Gastrocnemius medialis (tissue), 4 donors: ENCODE measurements around the gene ERC1.

Experiments
- CTCF ChIP-seq, 5 experiments: fragments of 450-650 bp in 3 of 5; fragments of 200-600 bp in 2 of 5; sonication (generic) in 2 of 5; IDR thresholded peaks in 4 of 5; conservative IDR thresholded peaks in 1 of 5; 1 replicate in 4 of 5; 2 replicates in 1 of 5; pipeline ENCODE4 v1.5.1; 2016 to 2019; ENCODE audit warnings: antibody characterized with exemption in 5 of 5, mild to moderate bottlenecking in 3 of 5, moderate library complexity in 3 of 5
- POLR2A ChIP-seq, 2 donors: fragments of 450-650 bp; IDR thresholded peaks; one replicate each; pipeline ENCODE4 v1.6.1; 2017; ENCODE audit warnings: antibody characterized with exemption in 2 of 2, mild to moderate bottlenecking in 2 of 2, moderate library complexity in 2 of 2

GRCh38 chr12:1080520-1081223, 89.6 kb downstream of the ERC1 start:
- TF ChIP-seq CTCF (IDR thresholded peaks at IDR 0.05 in 4 of 5, conservative IDR thresholded peaks at IDR 0.05 in 1 of 5) (no peak), POLR2A (IDR thresholded peaks at IDR 0.05) (no peak)
